Transverse colon (tissue), 4 donors: Measurements from ENCODE around the gene TRIOBP.
A peak's percentile ranks its signal among the peaks of the same experiment; 100 is the strongest.

Source experiments
- CTCF ChIP-seq, 5 experiments: fragments of 200-600 bp in 3 of 5; fragments of 450-650 bp in 2 of 5; sonication (generic) in 3 of 5; IDR thresholded peaks; 1 replicate in 2 of 5; 2 replicates in 3 of 5; pipeline ENCODE4 v1.5.1; 2016 to 2017; ENCODE audit warnings: antibody characterized with exemption in 5 of 5, inconsistent platforms in 3 of 5, mild to moderate bottlenecking in 2 of 5, moderate library complexity in 1 of 5
- EP300 ChIP-seq: sonication (generic); formaldehyde crosslinking; IDR thresholded peaks from one replicate; pipeline ENCODE4 v1.6.1; 2017; ENCODE audit warnings: antibody characterized with exemption, low read depth
- POLR2A ChIP-seq: fragments of 450-650 bp; IDR thresholded peaks from one replicate; pipeline ENCODE4 v1.6.1; 2016; ENCODE audit warnings: antibody characterized with exemption, mild to moderate bottlenecking, moderate library complexity
- POLR2AphosphoS5 ChIP-seq, 3 donors: sonication (generic); formaldehyde crosslinking; IDR thresholded peaks; one replicate each; pipeline ENCODE4 v1.6.1; 2016; ENCODE audit warnings: antibody characterized with exemption in 3 of 3

- TF ChIP-seq CTCF (IDR thresholded peaks at IDR 0.05) (no peak), EP300 (no peak), POLR2A (peak; percentile 28), POLR2AphosphoS5 (IDR thresholded peaks at IDR 0.05) (peak in 1 of 3 donors; percentile 41)
These were observed 48.9 kb downstream of the TRIOBP start for GRCh38 chr22:37745548-37746365.
